WTC11 (cell line): Measurements from ENCODE around the gene CACNA1C. TPM values are rescaled to one million over a fixed set of nuclear protein-coding genes. Genes with fewer than 3 reads are reported as not detected.

Experiments
- ATAC-seq: fragments of 200-7000 bp; cut with Tn5 transposase; 2 replicates; pipeline ENCODE4 v1.10.0; 2021; ENCODE audit warnings: mild to moderate bottlenecking, moderate library complexity
- CTCF ChIA-PET: fragments of 300-600 bp; sonication (Branson Sonifier 250); formaldehyde crosslinking; loops from one replicate; lab custom pipeline; 2021; ENCODE audit warnings: antibody characterized with exemption; lab: Charles Lee
- POLR2A ChIA-PET: fragments of 350-600 bp; sonication (Branson Sonifier 250); formaldehyde crosslinking; loops from one replicate; lab custom pipeline; 2021; ENCODE audit warnings: antibody characterized with exemption; lab: Charles Lee
- DNase-seq: peaks from one replicate; pipeline ENCODE4 v3.0.0; 2021; ENCODE audit warnings: low spot score
- H3K27ac Mint-ChIP-seq: 2 replicates; pipeline ENCODE4 v1.8.0; 2021; ENCODE audit warnings: mixed read lengths
- H3K27me3 Mint-ChIP-seq: 2 replicates; pipeline ENCODE4 v1.8.0; 2021; ENCODE audit warnings: low read depth, mild to moderate bottlenecking, moderate library complexity, mixed read lengths
- H3K36me3 Mint-ChIP-seq: 2 replicates; pipeline ENCODE4 v1.8.0; 2021; ENCODE audit warnings: mixed read lengths
- H3K4me1 Mint-ChIP-seq: 2 replicates; pipeline ENCODE4 v1.8.0; 2022; ENCODE audit warnings: mixed read lengths
- H3K4me3 Mint-ChIP-seq: 2 replicates; pipeline ENCODE4 v1.8.0; 2021; ENCODE audit warnings: mild to moderate bottlenecking, moderate library complexity, mixed read lengths
- H3K9me3 Mint-ChIP-seq: 2 replicates; pipeline ENCODE4 v1.8.0; 2021; ENCODE audit warnings: mixed read lengths
- ATF1 ChIP-seq: sonication (generic); formaldehyde crosslinking; IDR thresholded peaks from 2 replicates; pipeline ENCODE4 v1.8.1; 2023; ENCODE audit warnings: mild to moderate bottlenecking, moderate library complexity, missing genetic modification reagents
- ATF3 ChIP-seq: sonication (generic); formaldehyde crosslinking; conservative IDR thresholded peaks from 2 replicates; pipeline ENCODE4 v1.8.1; 2022; ENCODE audit warnings: mild to moderate bottlenecking, missing genetic modification reagents
- CREB1 ChIP-seq: sonication (generic); formaldehyde crosslinking; IDR thresholded peaks from 2 replicates; pipeline ENCODE4 v1.8.0; 2023; ENCODE audit warnings: mild to moderate bottlenecking, missing genetic modification reagents
- ELF4 ChIP-seq: sonication (generic); formaldehyde crosslinking; IDR thresholded peaks from 2 replicates; pipeline ENCODE4 v1.8.1; 2022; ENCODE audit warnings: low read depth, mild to moderate bottlenecking, moderate library complexity, missing genetic modification reagents
- ETV6 ChIP-seq: sonication (generic); formaldehyde crosslinking; IDR thresholded peaks from 2 replicates; pipeline ENCODE4 v1.8.1; 2022; ENCODE audit warnings: mild to moderate bottlenecking, missing genetic modification reagents
- GRHL2 ChIP-seq: fragments of 250-450 bp; sonication (Bioruptor Pico); IDR thresholded peaks from 2 replicates; pipeline ENCODE4 v1.8.0; 2022; ENCODE audit warnings: mild to moderate bottlenecking, moderate library complexity; ENCODE audit not compliant: insufficient replicate concordance, severe bottlenecking
- HMGA2 ChIP-seq: fragments of 250-450 bp; sonication (Bioruptor Pico); IDR thresholded peaks from 2 replicates; pipeline ENCODE4 v1.4.0; 2021; ENCODE audit warnings: mild to moderate bottlenecking, moderate library complexity
- HMGXB4 ChIP-seq: sonication (generic); formaldehyde crosslinking; IDR thresholded peaks from 2 replicates; pipeline ENCODE4 v1.8.1; 2023; ENCODE audit warnings: mild to moderate bottlenecking, moderate library complexity, missing genetic modification reagents
- IRF1 ChIP-seq: sonication (generic); formaldehyde crosslinking; IDR thresholded peaks from 2 replicates; pipeline ENCODE4 v1.8.0; 2023; ENCODE audit warnings: missing genetic modification reagents
- IRF2 ChIP-seq: sonication (generic); formaldehyde crosslinking; IDR thresholded peaks from 2 replicates; pipeline ENCODE4 v1.8.0; 2022; ENCODE audit warnings: low read depth, missing genetic modification reagents, borderline replicate concordance
- MAX ChIP-seq: sonication (generic); formaldehyde crosslinking; IDR thresholded peaks from 2 replicates; pipeline ENCODE4 v1.8.0; 2022; ENCODE audit warnings: mild to moderate bottlenecking, missing genetic modification reagents
- NR2C2 ChIP-seq: sonication (generic); formaldehyde crosslinking; IDR thresholded peaks from 2 replicates; pipeline ENCODE4 v1.8.0; 2022; ENCODE audit warnings: mild to moderate bottlenecking, missing genetic modification reagents
- OVOL2 ChIP-seq: fragments of 250-450 bp; sonication (Bioruptor Pico); IDR thresholded peaks from 2 replicates; pipeline ENCODE4 v1.9.0; 2021; ENCODE audit warnings: mild to moderate bottlenecking, borderline replicate concordance
- RELA ChIP-seq: sonication (generic); formaldehyde crosslinking; IDR thresholded peaks from 2 replicates; pipeline ENCODE4 v1.8.1; 2022; ENCODE audit warnings: missing genetic modification reagents, mild to moderate bottlenecking, borderline replicate concordance
- ZNF263 ChIP-seq: sonication (generic); formaldehyde crosslinking; IDR thresholded peaks from 2 replicates; pipeline ENCODE4 v1.8.1; 2022; ENCODE audit warnings: low read depth, mild to moderate bottlenecking, moderate library complexity, missing genetic modification reagents
- ZNF281 ChIP-seq: sonication (generic); formaldehyde crosslinking; IDR thresholded peaks from 2 replicates; pipeline ENCODE4 v1.8.0; 2023; ENCODE audit warnings: mild to moderate bottlenecking, missing genetic modification reagents
- ZNF396 ChIP-seq: fragments of 250-450 bp; sonication (Bioruptor Pico); IDR thresholded peaks from 2 replicates; pipeline ENCODE4 v1.8.0; 2021; ENCODE audit warnings: mild to moderate bottlenecking, moderate library complexity, borderline replicate concordance
- ZNF416 ChIP-seq: fragments of 250-450 bp; sonication (Bioruptor Pico); IDR thresholded peaks from 2 replicates; pipeline ENCODE4 v1.9.0; 2021; ENCODE audit warnings: mild to moderate bottlenecking, inconsistent platforms
- ZNF512 ChIP-seq: sonication (generic); formaldehyde crosslinking; IDR thresholded peaks from 2 replicates; pipeline ENCODE4 v1.8.1; 2022; ENCODE audit warnings: missing genetic modification reagents, borderline replicate concordance
- total RNA-seq: library from RNA; stranded (reverse); gene quantifications from 3 replicates; pipeline ENCODE4 v1.2.3, GENCODE V29; 2021
- TF ChIP-seq, protein P1 (sequence below): sonication (generic); formaldehyde crosslinking; conservative IDR thresholded peaks from 2 replicates; pipeline ENCODE4 v1.8.1; 2023; ENCODE audit warnings: mild to moderate bottlenecking, low read depth, missing genetic modification reagents, moderate library complexity

Gene CACNA1C
- total RNA-seq, 1 experiment from 2014 or later = 1.7 TPM

DNA sequence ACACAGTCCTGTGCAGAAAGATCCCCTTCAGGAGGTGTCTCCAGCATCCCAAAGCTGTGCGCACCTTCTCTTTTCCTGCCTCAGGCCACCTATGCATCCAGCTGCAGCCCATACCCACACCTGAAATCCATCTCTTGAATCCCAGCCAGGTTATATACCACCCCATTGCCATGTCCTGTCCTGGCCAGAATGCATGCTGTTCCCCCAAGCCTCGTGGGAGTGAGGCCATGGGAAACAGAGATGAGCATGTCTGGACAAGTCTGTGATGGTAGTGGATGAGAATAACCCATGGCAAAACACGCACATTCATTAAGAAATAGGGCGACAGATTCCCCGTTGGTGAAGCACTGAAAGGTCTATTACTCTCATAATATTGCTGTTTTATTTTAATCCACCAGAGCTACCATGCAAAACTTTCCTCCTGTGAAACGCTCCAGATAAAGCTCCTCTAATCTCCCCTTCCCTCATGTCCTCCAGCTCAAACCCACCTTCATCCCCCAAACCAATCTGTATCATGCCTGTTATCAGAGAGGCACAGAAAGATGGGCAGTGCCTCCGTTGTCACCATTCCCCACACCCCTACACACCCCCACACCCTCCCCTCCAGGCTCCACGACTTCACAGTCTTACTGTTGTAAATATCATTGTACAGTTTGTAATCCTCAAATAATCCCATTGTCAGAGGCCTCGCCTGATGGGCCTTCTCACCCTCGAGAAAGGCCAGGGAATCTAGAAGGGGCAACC, 644.4 kb downstream of the CACNA1C start:
- DNase-seq (no peak), ATAC-seq (no peak)
- H3K27me3 Mint-ChIP-seq = peaks cover 44% of the 10 kb centered on the region
- peaks cover 14% of the 10 kb centered on the region for H3K4me1 Mint-ChIP-seq
- ChIA-PET CTCF (no interaction called here), POLR2A (no interaction called here)
- peaks cover 17% of the 10 kb centered on the region for H3K36me3 Mint-ChIP-seq
- no peak overlapping the region for H3K27ac Mint-ChIP-seq
- H3K4me3 Mint-ChIP-seq = no peak overlapping the region
- TF ChIP-seq ZNF512 (CRISPR knock-in tag) (no peak), ZNF281 (CRISPR knock-in tag) (no peak)
- H3K9me3 Mint-ChIP-seq = peaks cover 39% of the 10 kb centered on the region

- CTCF ChIA-PET = no interaction called here
- POLR2A ChIA-PET = no interaction called here
- Mint-ChIP-seq H3K27me3 (peaks cover 58% of the 10 kb centered on the region), H3K4me3 (no peak overlapping the region), H3K9me3 (peaks cover 39% of the 10 kb centered on the region), H3K36me3 (peaks cover 17% of the 10 kb centered on the region), H3K4me1 (peaks cover 3% of the 10 kb centered on the region), H3K27ac (no peak overlapping the region)
- TF ChIP-seq CREB1 (no peak), HMGA2 (no peak), IRF1 (CRISPR knock-in tag) (no peak), HMGXB4 (no peak), ETV6 (no peak), RELA (CRISPR knock-in tag) (no peak), ATF1 (CRISPR knock-in tag) (no peak), ATF3 (CRISPR knock-in tag) (no peak), NR2C2 (CRISPR knock-in tag) (no peak), ZNF416 (no peak), ZNF263 (no peak), IRF2 (CRISPR knock-in tag) (no peak), GRHL2 (no peak), ZNF396 (CRISPR knock-in tag) (no peak), MAX (CRISPR knock-in tag) (no peak), OVOL2 (CRISPR knock-in tag) (no peak), ELF4 (CRISPR knock-in tag) (no peak)
- TF ChIP-seq, protein P1, sequence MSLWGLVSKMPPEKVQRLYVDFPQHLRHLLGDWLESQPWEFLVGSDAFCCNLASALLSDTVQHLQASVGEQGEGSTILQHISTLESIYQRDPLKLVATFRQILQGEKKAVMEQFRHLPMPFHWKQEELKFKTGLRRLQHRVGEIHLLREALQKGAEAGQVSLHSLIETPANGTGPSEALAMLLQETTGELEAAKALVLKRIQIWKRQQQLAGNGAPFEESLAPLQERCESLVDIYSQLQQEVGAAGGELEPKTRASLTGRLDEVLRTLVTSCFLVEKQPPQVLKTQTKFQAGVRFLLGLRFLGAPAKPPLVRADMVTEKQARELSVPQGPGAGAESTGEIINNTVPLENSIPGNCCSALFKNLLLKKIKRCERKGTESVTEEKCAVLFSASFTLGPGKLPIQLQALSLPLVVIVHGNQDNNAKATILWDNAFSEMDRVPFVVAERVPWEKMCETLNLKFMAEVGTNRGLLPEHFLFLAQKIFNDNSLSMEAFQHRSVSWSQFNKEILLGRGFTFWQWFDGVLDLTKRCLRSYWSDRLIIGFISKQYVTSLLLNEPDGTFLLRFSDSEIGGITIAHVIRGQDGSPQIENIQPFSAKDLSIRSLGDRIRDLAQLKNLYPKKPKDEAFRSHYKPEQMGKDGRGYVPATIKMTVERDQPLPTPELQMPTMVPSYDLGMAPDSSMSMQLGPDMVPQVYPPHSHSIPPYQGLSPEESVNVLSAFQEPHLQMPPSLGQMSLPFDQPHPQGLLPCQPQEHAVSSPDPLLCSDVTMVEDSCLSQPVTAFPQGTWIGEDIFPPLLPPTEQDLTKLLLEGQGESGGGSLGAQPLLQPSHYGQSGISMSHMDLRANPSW (CRISPR knock-in tag) = no peak
- ATAC-seq (no peak), DNase-seq (no peak)
Observed at GRCh38 chr12:2698566-2698965, 645.8 kb downstream of the CACNA1C start.
